GM18909 (cell line): ENCODE data around the gene TNS3.

ENCODE experiments used
- ATAC-seq: cut with Tn5 transposase; IDR thresholded peaks from one replicate; pipeline ENCODE4 v1.9.1; 2021; ENCODE audit warnings: mild to moderate bottlenecking; ENCODE audit not compliant: unreplicated experiment, poor library complexity

TNS3 gene

GRCh38 chr7:47400741-47401206 lies 181.1 kb downstream of the TNS3 start:
- no peak for ATAC-seq

GRCh38 chr7:47400001-47400400 lies 181.9 kb downstream of the TNS3 start:
- no peak for ATAC-seq

- no peak for ATAC-seq
Measured at GRCh38 chr7:47394751-47395252, 187.1 kb downstream of the TNS3 start.

DNA sequence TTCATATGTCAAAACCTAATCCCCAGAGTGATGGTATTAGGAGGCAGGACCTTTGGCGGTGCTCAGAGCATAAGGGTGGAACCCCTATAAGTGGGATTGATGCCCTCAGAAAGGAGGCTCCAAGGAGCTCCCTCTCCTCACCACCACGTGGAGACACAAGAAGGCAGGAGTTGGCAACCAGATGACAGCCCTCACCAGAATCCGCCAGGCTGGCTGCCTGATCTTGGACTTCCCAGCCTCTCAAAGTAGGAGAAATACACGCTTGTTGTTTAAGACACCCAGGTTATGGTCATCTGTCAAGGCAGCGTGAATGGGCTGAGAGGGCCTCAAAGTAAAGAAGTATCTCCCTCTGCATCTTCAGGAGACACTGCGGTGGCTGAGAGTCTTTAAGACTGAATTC lies 187.7 kb downstream of the TNS3 start:
- ATAC-seq = no peak

- ATAC-seq = no peak
Measured at GRCh38 chr7:47393406-47393805, 188.5 kb downstream of the TNS3 start.

GRCh38 chr7:47392241-47392759 lies 189.6 kb downstream of the TNS3 start:
- no peak for ATAC-seq

DNA sequence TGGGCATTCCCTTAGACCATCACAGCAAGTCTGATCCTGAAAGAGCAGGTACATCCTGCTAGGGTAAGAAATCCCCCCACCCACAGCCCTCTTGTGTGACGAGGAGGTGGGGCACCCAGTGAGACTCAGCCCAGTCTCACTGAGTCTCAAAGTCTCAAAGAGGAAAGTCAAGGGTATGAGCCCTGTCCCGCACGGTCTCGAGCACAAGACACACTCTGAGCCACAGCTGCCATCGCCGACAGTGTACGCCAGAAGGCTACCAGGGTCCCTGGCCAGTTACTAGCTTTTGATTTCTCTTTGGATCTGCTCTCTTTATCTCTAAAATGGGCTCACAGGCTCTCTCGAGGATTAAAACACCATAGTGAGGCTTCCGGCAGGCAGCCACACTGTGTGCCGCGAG lies 190.2 kb downstream of the TNS3 start:
- ATAC-seq = no peak

GRCh38 chr7:47390914-47391313 lies 191.0 kb downstream of the TNS3 start:
- ATAC-seq = no peak

DNA sequence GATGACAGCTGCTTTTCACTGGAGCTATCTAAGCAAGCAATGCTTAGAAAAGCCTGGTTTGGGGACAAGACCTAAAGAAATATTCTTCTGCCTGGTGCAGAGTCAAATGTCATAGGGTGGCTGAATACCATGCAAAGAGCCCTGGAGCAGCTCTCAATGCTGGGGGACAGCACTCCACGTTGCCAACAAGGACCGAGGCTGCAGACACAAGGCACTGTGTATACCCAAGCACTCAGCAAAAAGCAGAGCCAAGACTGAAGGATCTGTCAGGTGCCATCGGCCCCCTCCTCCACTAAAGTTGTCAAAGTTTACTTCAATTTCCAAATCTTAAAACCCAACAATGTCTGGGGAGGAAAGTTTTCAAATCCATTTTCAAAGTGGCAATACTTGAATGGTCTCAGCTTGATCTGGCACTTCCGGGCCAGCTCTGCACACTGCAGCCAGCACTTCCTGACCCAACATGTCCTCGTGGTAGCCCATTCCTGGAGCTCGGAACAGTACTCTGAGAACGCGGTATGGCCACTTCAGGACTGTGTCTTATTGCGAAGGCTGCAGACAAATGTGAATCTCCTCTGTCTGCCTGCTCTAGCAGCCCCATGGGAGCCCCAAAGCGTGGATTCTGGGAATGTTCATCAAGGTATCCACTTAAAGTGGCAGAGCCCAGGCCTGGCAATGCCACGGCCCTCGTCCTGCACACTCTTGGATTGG lies 191.8 kb downstream of the TNS3 start:
- ATAC-seq = no peak

GRCh38 chr7:47389171-47389922 lies 192.6 kb downstream of the TNS3 start:
- no peak for ATAC-seq

DNA sequence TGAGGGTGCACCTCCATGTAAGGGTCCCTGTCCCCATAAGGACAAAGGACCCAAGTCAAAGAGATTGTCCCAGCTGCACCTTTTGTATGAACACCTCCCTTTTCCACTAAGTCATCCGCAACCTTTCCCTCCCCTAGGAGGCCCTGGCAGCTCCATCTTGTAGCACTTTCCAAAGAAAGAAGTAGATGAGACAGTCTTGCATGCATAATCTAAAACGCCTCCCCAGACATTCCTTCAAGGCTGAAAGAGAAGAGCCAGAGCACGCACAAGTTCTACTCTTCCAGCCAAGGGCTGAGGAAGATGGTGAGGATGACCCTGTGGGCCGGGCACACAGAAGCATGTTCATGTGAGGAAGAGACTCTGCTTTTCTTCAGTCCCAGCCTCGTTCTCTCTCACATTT lies 194.4 kb downstream of the TNS3 start:
- ATAC-seq = no peak

- no peak for ATAC-seq
Measured at GRCh38 chr7:47386273-47386835, 195.6 kb downstream of the TNS3 start.

DNA sequence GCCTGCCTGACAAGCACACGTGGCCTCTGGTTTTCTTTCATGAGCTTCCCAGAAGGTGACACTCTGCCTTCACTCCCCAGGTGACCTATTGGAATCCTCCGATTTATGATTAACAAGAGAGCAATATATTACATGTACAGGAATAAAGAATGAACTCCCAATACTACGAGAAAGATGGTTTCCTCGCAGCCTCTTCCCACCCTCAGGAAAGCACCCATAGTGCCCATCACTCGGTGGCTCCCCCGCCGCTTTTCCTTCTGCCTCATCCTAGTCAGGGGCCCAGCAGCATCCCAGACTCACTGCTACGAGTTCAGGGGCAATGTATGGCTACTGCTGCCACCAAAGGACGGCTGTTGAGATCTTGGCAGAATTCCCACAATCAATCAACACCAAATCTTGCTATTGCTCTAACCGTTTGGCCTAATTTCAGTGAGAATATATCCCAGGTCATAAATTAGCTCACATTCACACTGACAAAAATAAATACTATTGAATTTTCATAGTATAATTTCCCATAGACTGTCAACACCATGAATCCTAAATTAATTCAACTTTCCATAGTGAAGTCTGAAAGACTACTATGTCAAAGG lies 196.3 kb downstream of the TNS3 start:
- no peak for ATAC-seq

GRCh38 chr7:47384755-47385535 lies 197.0 kb downstream of the TNS3 start:
- no peak for ATAC-seq

DNA sequence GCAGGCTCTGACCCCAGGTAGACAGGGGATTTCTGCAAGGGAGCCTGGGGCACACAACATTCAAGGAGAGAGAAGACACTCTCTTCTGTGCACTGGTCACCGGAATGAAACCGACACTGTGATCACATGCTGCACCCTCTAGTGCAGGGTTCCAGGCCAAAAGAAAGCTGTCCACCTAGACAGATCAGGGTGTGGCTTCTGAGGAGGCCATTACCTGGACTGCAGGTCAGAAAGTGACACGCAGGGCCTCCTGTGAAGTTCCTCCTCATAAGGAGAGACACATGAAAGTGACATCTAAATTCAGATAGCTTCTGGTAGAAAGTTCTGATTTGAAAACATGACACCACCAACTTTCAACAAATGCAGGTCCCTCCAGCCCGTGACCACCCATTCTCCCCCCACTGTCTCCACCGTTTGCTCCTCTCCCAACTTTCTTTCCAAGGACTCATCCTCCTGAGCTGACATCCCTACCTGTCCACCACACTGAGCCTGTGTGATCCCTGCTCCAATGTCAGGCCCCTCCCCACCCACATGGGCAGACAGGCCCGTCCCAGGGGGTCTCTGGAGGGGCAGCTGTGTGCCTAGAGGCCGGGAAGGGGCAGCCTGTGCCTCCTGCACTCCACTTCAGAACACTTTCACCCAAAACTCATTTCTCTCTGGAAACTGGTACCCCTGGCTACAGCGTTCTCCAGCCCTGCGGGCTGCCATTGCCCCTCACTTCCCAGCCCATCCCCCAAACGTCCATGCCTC lies 198.0 kb downstream of the TNS3 start:
- no peak for ATAC-seq

GRCh38 chr7:47383072-47383471 lies 198.8 kb downstream of the TNS3 start:
- no peak for ATAC-seq

- ATAC-seq = no peak
Measured at GRCh38 chr7:47382200-47382599, 199.7 kb downstream of the TNS3 start.

- no peak for ATAC-seq
Measured at GRCh38 chr7:47381134-47381495, 200.8 kb downstream of the TNS3 start.
